Peyer's patch (tissue), 4 donors: ENCODE data around the gene VPS13A. TPM values are rescaled to one million over a fixed set of nuclear protein-coding genes. Genes with fewer than 3 reads are reported as not detected.

Source experiments
- DNase-seq, 3 donors: peaks; one replicate each; pipeline ENCODE4 v3.0.0-alpha.2; 2017 to 2019
- H3K27ac ChIP-seq, 4 donors: fragments of 200-600 bp; sonication (generic); one replicate each; pipeline ENCODE4 v1.5.1; 2016 to 2019
- H3K27me3 ChIP-seq, 2 donors: fragments of 200-600 bp; sonication (generic); one replicate each; pipeline ENCODE4 v1.5.1; 2019
- H3K36me3 ChIP-seq, 3 donors: fragments of 200-600 bp; sonication (generic); one replicate each; pipeline ENCODE4 v1.5.1; 2016 to 2019
- H3K4me1 ChIP-seq, 4 donors: fragments of 200-600 bp; sonication (generic); one replicate each; pipeline ENCODE4 v1.5.1; 2016 to 2019
- H3K4me3 ChIP-seq, 4 donors: fragments of 200-600 bp; sonication (generic); 1 replicate in 3 of 4; 2 replicates in 1 of 4; pipeline ENCODE4 v1.5.1; 2016 to 2019; ENCODE audit warnings: mild to moderate bottlenecking in 1 of 4
- H3K9me3 ChIP-seq, 4 donors: fragments of 200-600 bp; sonication (generic); one replicate each; pipeline ENCODE4 v1.5.1; 2016 to 2019; ENCODE audit warnings: mild to moderate bottlenecking in 1 of 4
- CTCF ChIP-seq, 6 experiments: fragments of 450-650 bp in 4 of 6; fragments of 200-600 bp in 2 of 6; sonication (generic) in 1 of 6; IDR thresholded peaks; one replicate each; pipeline ENCODE4 v1.5.1; 2017 to 2019; ENCODE audit warnings: antibody characterized with exemption in 6 of 6, mild to moderate bottlenecking in 3 of 6, moderate library complexity in 1 of 6
- POLR2A ChIP-seq, 2 donors: fragments of 450-650 bp; IDR thresholded peaks; one replicate each; pipeline ENCODE4 v1.5.1; 2017; ENCODE audit warnings: antibody characterized with exemption in 2 of 2, mild to moderate bottlenecking in 2 of 2, moderate library complexity in 2 of 2
- total RNA-seq, 4 donors: library from RNA; depleted of rRNA; stranded (reverse); fragments of >200 nt; gene quantifications; one replicate each; pipeline ENCODE4 v1.1.0, GENCODE V29; 2016

VPS13A gene
- total RNA-seq, 4 donors from 2014 or later: 81.7 to 197 (median 169) TPM

DNA sequence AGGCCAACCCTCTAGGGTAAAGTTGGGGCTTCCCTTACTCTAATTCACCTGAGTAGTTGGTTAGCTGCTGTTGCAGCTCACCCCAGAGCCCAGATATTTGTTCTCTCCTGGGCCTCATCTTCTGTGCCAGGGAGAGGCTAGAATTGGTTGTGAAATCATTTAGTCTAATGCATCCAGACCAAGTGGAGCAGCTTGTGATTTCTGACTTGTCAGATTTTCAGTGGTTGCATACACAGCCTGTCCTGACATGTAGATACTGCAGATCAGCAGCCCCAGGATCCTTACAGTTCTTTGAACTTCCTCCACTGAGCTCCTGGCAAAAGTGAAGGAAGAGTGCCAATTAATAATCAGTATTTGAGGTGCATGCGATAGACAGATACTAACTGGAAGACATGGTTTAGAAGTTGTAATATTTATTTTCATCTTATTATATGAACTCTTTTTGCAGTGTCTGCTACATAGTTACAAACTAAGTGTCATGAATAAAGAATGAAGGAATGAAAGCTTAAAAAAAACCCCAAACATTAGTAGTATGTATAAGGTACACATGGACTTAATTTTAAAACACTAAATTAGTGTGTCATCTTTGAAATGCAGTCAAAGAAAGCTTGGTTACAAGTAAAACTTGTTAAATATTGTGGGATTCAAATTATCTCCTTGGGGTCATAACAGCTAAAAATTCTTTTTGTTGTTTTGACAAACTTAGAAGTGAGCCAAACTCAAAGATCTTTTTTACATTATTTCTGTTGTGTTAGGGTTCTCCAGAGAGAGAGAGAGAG is 128.5 kb downstream of the VPS13A start:
- TF ChIP-seq CTCF (IDR thresholded peaks at IDR 0.05) (no peak), POLR2A (IDR thresholded peaks at IDR 0.05) (no peak)
- H3K27me3 ChIP-seq: no peaks in the 10 kb centered on the region

GRCh38 chr9:77307166-77307565 is 129.8 kb downstream of the VPS13A start:
- Histone ChIP-seq H3K27me3 (no peaks in the 10 kb centered on the region), H3K27ac (no peak overlapping the region), H3K4me1 (no peaks in the 10 kb centered on the region), H3K9me3 (no peaks in the 10 kb centered on the region), H3K36me3 (peaks cover 0 to 22% (median 0%) of the 10 kb centered on the region in 3 donors), H3K4me3 (no peak overlapping the region)
- TF ChIP-seq POLR2A (IDR thresholded peaks at IDR 0.05) (no peak), CTCF (IDR thresholded peaks at IDR 0.05) (no peak)
- DNase-seq: no peak

More for the DNA sequence above, 128.5 kb downstream of the VPS13A start:
- Histone ChIP-seq H3K4me1 (no peaks in the 10 kb centered on the region), H3K4me3 (no peak overlapping the region), H3K9me3 (no peaks in the 10 kb centered on the region), H3K36me3 (peaks cover 0 to 21% (median 0%) of the 10 kb centered on the region in 3 donors), H3K27ac (no peak overlapping the region)
- no peak for DNase-seq

GRCh38 chr9:77316058-77316457 is 138.7 kb downstream of the VPS13A start:
- TF ChIP-seq CTCF (IDR thresholded peaks at IDR 0.05) (no peak), POLR2A (IDR thresholded peaks at IDR 0.05) (no peak)
- DNase-seq: no peak
- Histone ChIP-seq H3K36me3 (peaks cover 0 to 25% (median 0%) of the 10 kb centered on the region in 3 donors), H3K27ac (no peak overlapping the region), H3K27me3 (no peaks in the 10 kb centered on the region), H3K4me1 (no peaks in the 10 kb centered on the region), H3K4me3 (no peak overlapping the region), H3K9me3 (no peaks in the 10 kb centered on the region)

- no peak for TF ChIP-seq CTCF (IDR thresholded peaks at IDR 0.05)
- TF ChIP-seq POLR2A (IDR thresholded peaks at IDR 0.05): no peak
- H3K9me3 ChIP-seq: no peaks in the 10 kb centered on the region
- peaks cover 0 to 44% (median 0%) of the 10 kb centered on the region in 3 donors for H3K36me3 ChIP-seq
- H3K27ac ChIP-seq: no peak overlapping the region
- no peak for DNase-seq
- H3K4me3 ChIP-seq: no peak overlapping the region
- no peaks in the 10 kb centered on the region for H3K27me3 ChIP-seq
- no peaks in the 10 kb centered on the region for H3K4me1 ChIP-seq
Measured at GRCh38 chr9:77325058-77325457, 147.7 kb downstream of the VPS13A start.

DNA sequence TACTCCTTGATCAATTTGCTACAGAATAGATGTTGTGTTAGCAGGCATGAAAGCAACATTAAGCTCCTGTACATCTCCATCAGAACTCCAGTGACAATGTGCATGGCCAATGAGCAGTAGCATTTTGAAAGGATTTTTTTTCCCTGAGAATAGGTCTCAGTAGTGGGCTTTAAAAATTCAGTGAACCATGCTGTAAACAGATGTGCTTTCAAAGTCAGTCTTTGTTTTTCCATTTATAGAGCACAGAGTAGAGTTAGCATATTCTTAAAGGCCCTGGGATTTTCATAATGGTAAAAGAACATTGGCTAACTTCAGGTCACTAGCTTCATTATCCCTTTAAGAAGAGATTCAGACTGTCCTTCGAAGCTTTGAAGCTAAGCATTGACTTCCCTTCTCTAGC is 150.8 kb downstream of the VPS13A start:
- H3K27ac ChIP-seq: no peak overlapping the region
- H3K4me1 ChIP-seq: no peaks in the 10 kb centered on the region
- TF ChIP-seq POLR2A (IDR thresholded peaks at IDR 0.05): no peak
- H3K36me3 ChIP-seq: peaks cover 0 to 36% (median 0%) of the 10 kb centered on the region in 3 donors
- no peaks in the 10 kb centered on the region for H3K9me3 ChIP-seq
- no peaks in the 10 kb centered on the region for H3K27me3 ChIP-seq
- no peak for DNase-seq
- no peak overlapping the region for H3K4me3 ChIP-seq

DNA sequence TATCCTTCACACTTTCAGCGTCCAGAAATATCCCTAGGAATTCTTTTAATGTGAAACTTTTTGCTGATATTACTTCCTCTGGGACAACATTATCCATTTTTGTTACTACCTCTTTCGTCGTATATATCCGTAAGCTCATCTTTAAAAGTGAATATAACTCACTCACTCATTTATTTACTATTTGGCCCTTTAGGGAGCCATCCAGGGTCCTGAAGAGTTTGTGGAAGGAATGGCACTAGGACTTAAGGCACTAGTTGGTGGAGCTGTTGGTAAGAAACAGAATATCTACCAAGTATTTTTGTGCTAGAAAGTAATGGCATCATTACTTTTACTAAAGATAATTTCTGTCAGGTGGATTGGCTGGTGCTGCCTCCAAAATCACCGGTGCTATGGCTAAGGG is 192.7 kb downstream of the VPS13A start:
- Histone ChIP-seq H3K9me3 (no peaks in the 10 kb centered on the region), H3K27me3 (no peaks in the 10 kb centered on the region), H3K27ac (no peak overlapping the region), H3K4me3 (no peak overlapping the region), H3K36me3 (peaks cover 0 to 38% (median 0%) of the 10 kb centered on the region in 3 donors), H3K4me1 (no peaks in the 10 kb centered on the region)
- TF ChIP-seq POLR2A (IDR thresholded peaks at IDR 0.05) (no peak), CTCF (IDR thresholded peaks at IDR 0.05) (no peak)
- DNase-seq: no peak
